Measurements from ENCODE around the gene ZBTB33.

ZBTB33 gene

DNA sequence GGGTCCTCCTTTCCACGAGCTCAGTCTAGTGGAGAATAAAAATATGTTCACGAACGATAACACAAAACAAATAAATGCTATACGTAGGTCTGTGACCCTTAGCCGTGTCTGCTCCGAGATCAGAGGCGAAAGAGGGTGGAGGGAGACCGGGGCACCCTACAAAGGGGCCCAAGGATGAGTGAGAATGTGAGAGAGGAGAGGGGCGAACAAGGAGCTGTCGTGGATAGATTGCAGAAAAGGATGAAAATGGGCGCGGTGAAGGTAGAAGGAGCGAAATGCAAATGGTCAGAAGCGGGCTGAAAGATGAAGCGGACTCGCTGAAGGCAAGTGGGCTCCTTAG, 6.2 kb upstream of the ZBTB33 start:
- Mint-ChIP-seq H3K9me3 (no peaks in the 10 kb centered on the region), H3K4me1 (ENCODE audit: low read depth) (peaks cover 11% of the 10 kb centered on the region), H3K27ac (peak overlapping the region; percentile 76), H3K4me3 (peak overlapping the region; percentile 98), H3K36me3 (ENCODE audit: low read depth) (peaks cover 1% of the 10 kb centered on the region), H3K27me3 (ENCODE audit: low read depth) (peaks cover 9% of the 10 kb centered on the region)
- no peak for DNase-seq (ENCODE audit: low spot score)

DNA sequence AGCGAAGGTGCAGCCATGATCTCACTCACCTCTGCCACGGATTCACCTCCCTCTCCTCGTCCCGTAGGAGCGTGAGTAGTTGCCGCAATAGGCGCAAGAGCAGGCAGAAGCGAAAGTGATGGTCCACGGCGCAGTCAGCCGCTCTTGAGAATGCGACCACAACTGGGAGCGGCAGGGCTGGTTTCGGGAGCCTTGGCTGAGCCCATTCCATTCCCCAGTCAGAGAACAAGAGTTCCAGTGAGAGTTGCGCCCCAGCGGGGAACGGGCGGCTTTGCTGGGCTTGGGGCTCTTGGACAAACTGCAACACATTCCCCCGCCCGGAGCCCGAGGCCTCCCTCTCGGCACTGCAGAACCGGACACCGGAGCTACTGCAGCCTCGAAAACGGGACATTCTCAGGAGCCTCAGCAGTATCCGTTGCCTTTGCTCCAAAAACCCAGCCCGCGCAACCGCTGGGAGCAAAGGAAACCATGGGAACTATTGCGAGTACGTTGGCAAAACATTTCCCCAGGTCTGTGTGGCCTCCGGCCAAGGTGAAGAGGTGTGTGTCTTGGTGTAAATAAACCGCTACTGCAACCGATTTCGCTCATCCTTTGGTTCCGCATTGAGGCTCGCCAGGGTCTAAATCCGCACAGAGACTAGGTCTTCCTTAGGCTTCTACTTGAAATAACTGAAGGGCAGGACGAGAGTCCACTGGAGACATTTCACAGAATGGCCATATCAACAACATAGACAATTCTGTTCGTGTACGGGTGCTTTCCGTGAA, 5.7 kb upstream of the ZBTB33 start:
- peak overlapping the region; percentile 98 for H3K4me3 Mint-ChIP-seq
- peak; percentile 39 for DNase-seq (ENCODE audit: low spot score)
- peaks cover 12% of the 10 kb centered on the region for H3K4me1 Mint-ChIP-seq (ENCODE audit: low read depth)
- peaks cover 1% of the 10 kb centered on the region for H3K36me3 Mint-ChIP-seq (ENCODE audit: low read depth)
- peaks cover 9% of the 10 kb centered on the region for H3K27me3 Mint-ChIP-seq (ENCODE audit: low read depth)
- peak overlapping the region; percentile 76 for H3K27ac Mint-ChIP-seq
- H3K9me3 Mint-ChIP-seq = no peaks in the 10 kb centered on the region

DNA sequence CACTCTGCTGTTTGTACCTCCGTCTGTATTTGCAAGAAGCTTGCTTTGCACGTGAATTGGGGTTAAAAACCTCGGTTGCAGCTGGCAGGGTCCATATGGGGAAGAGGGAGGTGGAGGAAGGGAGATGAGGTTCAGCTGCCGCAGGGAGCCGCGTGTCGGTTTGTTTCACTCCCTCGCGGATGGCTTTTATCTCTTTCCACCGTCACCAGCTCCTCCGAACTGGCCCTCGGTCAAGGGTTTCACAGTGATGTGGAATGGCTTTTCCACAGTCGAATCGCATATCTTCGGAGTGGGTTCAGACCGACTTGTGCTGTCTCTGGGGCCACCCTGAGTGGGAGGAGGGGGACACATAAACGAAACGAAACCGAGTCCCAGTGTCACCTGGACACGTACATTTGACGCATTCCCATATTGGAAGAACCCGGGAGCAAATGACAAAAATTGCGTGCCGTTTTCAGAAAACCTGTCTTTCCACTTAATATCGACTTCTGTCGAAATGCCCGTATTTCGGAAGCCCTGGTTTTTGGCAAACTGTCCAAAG, 929 bp downstream of the ZBTB33 start:
- Mint-ChIP-seq H3K27ac (peak overlapping the region; percentile 96), H3K27me3 (ENCODE audit: low read depth) (peaks cover 2% of the 10 kb centered on the region), H3K36me3 (ENCODE audit: low read depth) (peaks cover 26% of the 10 kb centered on the region), H3K4me3 (peak overlapping the region; percentile 94), H3K4me1 (ENCODE audit: low read depth) (peaks cover 11% of the 10 kb centered on the region), H3K9me3 (no peaks in the 10 kb centered on the region)
- peak; percentile 7 for DNase-seq (ENCODE audit: low spot score)

DNA sequence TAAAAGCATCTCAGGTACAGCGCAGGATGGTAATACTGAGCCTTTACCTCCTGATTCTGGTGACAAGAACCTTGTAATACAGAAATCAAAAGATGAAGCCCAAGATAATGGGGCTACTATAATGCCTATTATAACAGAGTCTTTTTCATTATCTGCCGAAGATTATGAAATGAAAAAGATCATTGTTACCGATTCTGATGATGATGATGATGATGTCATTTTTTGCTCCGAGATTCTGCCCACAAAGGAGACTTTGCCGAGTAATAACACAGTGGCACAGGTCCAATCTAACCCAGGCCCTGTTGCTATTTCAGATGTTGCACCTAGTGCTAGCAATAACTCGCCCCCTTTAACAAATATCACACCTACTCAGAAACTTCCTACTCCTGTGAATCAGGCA, 3.2 kb downstream of the ZBTB33 start:
- Mint-ChIP-seq H3K27ac (no peak overlapping the region), H3K4me3 (no peak overlapping the region)
- no peak for DNase-seq (ENCODE audit: low spot score)

DNA sequence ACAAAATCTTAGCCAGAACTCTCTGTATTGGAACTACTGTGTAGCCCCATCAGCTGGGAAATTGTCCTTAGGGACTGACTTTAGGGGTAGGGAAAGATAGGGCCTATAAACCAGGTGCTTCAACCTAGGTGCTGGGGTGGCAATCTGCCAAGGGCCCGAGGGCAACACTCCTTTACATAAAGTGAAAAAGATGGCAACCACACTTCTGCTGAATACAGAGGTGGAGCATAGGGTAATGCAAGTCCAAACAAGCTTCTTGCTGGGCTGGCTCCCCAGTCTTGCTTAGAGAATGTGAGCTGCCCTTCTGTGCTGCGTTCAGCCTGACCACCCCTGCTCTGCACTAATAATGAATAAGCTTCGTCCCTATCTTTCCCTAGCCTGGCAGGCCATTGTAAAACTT, 9.8 kb downstream of the ZBTB33 start:
- no peak for DNase-seq (ENCODE audit: low spot score)
- no peaks in the 10 kb centered on the region for H3K9me3 Mint-ChIP-seq
- H3K4me1 Mint-ChIP-seq (ENCODE audit: low read depth) = peaks cover 1% of the 10 kb centered on the region
- peaks cover 9% of the 10 kb centered on the region for H3K36me3 Mint-ChIP-seq (ENCODE audit: low read depth)
- H3K4me3 Mint-ChIP-seq = no peak overlapping the region
- H3K27me3 Mint-ChIP-seq (ENCODE audit: low read depth) = no peaks in the 10 kb centered on the region
- H3K27ac Mint-ChIP-seq = no peak overlapping the region

More for the DNA sequence above, 3.2 kb downstream of the ZBTB33 start:
- Mint-ChIP-seq H3K9me3 (no peaks in the 10 kb centered on the region), H3K27me3 (ENCODE audit: low read depth) (no peaks in the 10 kb centered on the region), H3K4me1 (ENCODE audit: low read depth) (peaks cover 11% of the 10 kb centered on the region), H3K36me3 (ENCODE audit: low read depth) (peaks cover 31% of the 10 kb centered on the region)

DNA sequence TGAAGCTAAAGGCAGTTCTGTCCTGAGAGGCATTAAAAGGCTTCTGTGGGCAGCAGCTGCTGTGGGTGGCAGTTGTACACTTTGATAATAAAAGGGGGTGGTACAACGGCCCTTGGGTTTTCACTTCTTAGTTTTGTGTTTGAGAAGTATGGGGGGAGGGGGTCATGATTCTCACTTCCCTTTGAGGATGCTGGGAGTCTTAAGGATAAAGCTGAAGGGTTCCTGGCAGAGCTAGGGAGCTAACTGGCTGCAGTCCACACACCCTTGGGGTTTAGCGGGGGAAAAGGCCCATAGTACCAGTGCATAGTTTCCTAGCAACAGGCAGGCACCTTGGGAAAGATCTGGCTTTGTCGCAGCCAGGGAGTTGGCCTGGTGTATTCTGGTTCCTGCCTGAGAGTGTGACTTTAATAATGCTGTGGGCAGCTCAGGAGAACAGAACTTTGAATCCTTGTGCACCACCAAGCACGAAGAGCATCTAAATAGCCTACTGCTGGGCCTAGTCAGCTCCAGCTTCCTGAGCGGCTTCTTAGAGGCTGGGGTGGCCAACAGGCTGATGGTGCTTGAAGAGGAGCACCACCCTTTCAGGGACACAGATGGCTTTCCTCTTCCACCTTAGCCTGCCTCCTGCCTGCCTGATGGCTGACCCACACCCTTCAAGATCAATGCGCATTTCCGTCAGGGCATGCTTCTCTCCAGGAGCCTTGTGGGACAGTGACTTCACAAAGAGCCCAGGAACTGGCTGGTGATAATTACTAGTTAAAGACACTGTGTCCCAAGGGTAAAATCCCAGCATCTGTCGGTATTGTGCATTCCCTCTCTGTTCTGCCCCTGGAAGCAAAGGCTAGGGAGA, 12.5 kb downstream of the ZBTB33 start:
- no peak overlapping the region for H3K4me3 Mint-ChIP-seq
- H3K36me3 Mint-ChIP-seq (ENCODE audit: low read depth) = no peaks in the 10 kb centered on the region
- no peaks in the 10 kb centered on the region for H3K27me3 Mint-ChIP-seq (ENCODE audit: low read depth)
- no peaks in the 10 kb centered on the region for H3K9me3 Mint-ChIP-seq
- DNase-seq (ENCODE audit: low spot score) = no peak
- no peaks in the 10 kb centered on the region for H3K4me1 Mint-ChIP-seq (ENCODE audit: low read depth)
- H3K27ac Mint-ChIP-seq = no peak overlapping the region

DNA sequence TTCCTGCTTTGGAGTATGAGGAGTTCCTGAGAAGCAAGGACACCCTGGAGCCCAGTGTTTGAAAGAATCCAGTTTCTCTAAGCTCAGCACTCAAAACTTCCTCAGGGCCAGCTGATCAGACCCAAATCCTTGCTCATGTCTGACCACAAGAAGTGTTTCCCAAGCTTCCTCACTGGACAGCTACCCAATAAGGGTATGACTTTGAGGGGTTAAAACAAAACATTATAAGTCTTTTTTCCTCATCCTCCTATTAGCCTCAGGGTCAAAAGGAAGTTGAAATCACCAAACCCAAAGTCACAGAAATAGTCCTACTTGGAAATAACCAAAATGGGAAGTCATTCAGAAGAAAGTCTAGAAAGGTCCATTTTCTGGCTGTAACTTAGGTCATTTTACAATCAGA, 13.7 kb downstream of the ZBTB33 start:
- Mint-ChIP-seq H3K27me3 (ENCODE audit: low read depth) (no peaks in the 10 kb centered on the region), H3K4me3 (no peak overlapping the region), H3K36me3 (ENCODE audit: low read depth) (no peaks in the 10 kb centered on the region), H3K27ac (no peak overlapping the region), H3K4me1 (ENCODE audit: low read depth) (no peaks in the 10 kb centered on the region), H3K9me3 (no peaks in the 10 kb centered on the region)
- no peak for DNase-seq (ENCODE audit: low spot score)

DNA sequence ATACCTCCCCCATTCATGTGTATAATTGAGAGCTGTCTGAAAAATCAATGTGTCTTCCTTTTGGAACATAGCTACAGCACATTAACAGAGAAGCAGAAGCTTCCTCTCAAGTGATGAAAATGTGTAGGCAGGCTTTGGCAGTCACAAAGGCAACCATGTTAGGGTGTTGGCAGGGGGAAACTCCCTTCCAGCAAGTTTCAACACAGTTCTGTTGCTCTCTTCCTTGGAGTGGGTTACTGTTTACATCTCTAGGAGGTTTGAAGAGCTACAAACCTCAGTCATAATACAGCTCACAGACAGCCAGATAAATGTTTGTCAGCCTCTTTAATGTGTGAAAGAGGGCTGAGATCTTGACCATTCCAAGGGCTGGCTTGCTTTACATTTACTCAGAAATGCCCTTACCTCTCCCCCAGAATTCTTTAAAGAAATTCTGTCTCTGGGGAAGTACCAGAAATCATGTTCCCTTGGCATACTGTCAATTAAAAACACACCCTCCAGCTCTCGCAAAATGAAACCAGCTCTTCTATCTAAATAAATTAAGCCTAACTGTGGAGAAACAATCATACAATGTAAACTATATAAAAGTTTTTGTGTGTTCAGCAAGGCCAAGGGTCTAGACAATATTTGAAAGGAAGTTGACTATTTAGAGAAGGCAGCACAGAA, 18.9 kb downstream of the ZBTB33 start:
- no peak overlapping the region for H3K4me3 Mint-ChIP-seq
- no peaks in the 10 kb centered on the region for H3K36me3 Mint-ChIP-seq (ENCODE audit: low read depth)
- no peaks in the 10 kb centered on the region for H3K9me3 Mint-ChIP-seq
- no peak overlapping the region for H3K27ac Mint-ChIP-seq
- H3K4me1 Mint-ChIP-seq (ENCODE audit: low read depth) = peaks cover 3% of the 10 kb centered on the region
- H3K27me3 Mint-ChIP-seq (ENCODE audit: low read depth) = no peaks in the 10 kb centered on the region
- no peak for DNase-seq (ENCODE audit: low spot score)

DNA sequence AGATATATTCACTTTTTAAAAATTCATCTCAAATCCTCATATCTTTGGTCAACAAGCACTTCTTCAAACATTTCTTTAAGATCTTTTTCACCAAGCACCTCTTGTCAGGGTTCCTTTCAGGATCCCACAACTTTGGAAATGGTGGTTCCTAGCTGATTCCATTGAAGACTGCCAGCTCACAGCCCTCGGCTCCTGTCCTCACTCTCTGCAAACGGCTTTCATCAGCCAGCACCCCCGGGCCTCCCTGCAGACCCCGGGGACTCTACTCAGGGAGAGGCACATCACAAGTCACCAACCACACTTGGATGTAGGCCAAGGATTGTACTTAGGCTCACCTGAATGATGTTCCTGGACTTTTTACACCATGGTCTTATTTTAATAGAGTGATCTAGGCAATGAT, 20.0 kb downstream of the ZBTB33 start:
- Mint-ChIP-seq H3K9me3 (no peaks in the 10 kb centered on the region), H3K36me3 (ENCODE audit: low read depth) (no peaks in the 10 kb centered on the region), H3K4me1 (ENCODE audit: low read depth) (peaks cover 3% of the 10 kb centered on the region), H3K27ac (no peak overlapping the region), H3K27me3 (ENCODE audit: low read depth) (peaks cover 4% of the 10 kb centered on the region), H3K4me3 (no peak overlapping the region)
- DNase-seq (ENCODE audit: low spot score) = no peak

DNA sequence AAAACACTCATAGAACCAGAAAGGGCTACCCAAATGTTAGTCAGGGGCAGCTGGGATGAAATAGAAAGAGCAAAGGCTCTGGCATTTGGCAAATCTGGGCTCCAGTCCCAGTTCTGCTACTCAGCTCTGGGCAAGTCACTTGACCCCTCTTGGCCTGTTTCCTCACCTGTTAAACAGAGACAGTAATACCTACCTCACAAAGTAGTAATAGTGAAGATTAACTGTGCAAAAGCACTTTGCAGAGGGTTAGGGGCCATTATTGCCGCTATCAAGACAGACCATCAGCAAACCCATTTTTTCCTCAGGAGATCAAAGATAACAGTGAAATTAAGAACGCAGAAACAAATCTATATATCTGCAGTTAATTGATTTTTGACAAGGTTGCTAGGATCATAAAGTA, 20.6 kb downstream of the ZBTB33 start:
- H3K4me1 Mint-ChIP-seq (ENCODE audit: low read depth) = peaks cover 3% of the 10 kb centered on the region
- H3K36me3 Mint-ChIP-seq (ENCODE audit: low read depth) = no peaks in the 10 kb centered on the region
- H3K27me3 Mint-ChIP-seq (ENCODE audit: low read depth) = peaks cover 7% of the 10 kb centered on the region
- no peak overlapping the region for H3K27ac Mint-ChIP-seq
- DNase-seq (ENCODE audit: low spot score) = no peak
- no peaks in the 10 kb centered on the region for H3K9me3 Mint-ChIP-seq
- H3K4me3 Mint-ChIP-seq = no peak overlapping the region

DNA sequence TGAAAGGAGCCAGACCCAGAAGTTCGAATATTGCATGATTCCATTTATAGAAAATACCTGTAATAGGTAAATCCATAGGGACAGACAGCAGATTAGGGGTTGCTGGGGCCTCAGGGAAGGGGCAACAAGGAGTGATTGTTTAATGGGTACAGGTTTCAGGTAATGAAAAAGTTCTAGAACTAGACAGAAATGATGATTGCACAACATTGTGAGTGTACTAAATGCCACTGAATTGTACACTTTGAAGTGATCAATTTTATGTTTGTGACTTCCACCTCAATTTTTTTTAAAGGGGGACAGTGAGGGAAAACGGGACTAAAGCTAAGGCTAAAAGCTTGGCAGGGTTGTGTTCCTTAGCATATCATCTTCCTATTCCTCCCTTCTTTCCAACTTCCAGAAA, 23.5 kb downstream of the ZBTB33 start:
- no peak overlapping the region for H3K4me3 Mint-ChIP-seq
- no peak overlapping the region for H3K27ac Mint-ChIP-seq
- H3K27me3 Mint-ChIP-seq (ENCODE audit: low read depth) = peaks cover 10% of the 10 kb centered on the region
- peaks cover 3% of the 10 kb centered on the region for H3K4me1 Mint-ChIP-seq (ENCODE audit: low read depth)
- DNase-seq (ENCODE audit: low spot score) = no peak
- no peaks in the 10 kb centered on the region for H3K36me3 Mint-ChIP-seq (ENCODE audit: low read depth)
- no peaks in the 10 kb centered on the region for H3K9me3 Mint-ChIP-seq

DNA sequence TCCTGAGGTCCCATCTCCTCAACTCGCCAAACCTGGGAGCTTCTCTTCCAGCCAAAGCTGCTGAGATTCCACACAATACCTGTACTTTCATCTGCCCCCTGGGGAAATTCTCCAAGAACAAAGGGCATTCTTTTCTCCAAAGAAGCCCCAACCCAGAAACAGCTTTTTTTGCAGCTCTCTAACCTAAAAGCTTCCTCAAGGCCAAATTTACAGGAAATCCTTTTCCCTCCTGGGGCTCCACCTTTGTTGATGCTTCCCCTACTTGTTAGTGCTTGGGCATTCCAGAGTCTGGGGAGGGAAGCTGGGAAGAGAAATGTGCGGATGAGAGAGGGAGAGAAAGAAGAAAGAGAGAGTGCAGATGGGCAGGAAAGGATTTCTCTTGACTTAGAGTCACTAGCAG, 24.3 kb downstream of the ZBTB33 start:
- no peak for DNase-seq (ENCODE audit: low spot score)
- Mint-ChIP-seq H3K27ac (no peak overlapping the region), H3K36me3 (ENCODE audit: low read depth) (no peaks in the 10 kb centered on the region), H3K27me3 (ENCODE audit: low read depth) (peaks cover 10% of the 10 kb centered on the region), H3K4me3 (no peak overlapping the region), H3K9me3 (no peaks in the 10 kb centered on the region), H3K4me1 (ENCODE audit: low read depth) (no peaks in the 10 kb centered on the region)

DNA sequence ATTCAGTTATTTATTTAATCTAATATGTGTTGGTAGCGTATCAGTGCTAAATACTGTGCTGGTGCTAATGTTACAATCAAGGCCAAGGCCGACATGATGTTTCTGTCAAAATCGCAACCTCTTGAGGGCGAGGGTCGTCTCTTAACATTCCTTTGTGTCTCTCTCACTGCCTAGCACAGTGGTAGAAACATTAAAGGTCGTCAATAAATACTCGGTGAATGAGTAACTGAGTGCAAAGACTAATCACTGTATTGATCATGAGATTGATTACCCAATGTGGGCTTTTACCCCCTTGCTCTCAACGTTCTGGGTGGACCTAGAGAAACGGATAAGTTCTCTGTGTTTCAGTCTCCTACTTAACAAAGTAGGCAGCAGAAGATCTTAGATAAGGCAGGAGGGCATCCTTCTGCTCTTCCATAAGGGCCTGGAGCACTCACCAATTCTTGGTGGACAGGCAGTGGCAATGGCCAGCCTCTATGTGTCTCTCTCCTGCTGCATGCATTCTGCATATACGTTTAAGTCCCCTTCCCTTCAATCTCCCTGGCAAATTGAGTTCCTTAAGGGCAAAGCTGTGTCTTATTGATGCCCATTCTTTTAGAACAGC, 30.5 kb downstream of the ZBTB33 start:
- DNase-seq (ENCODE audit: low spot score) = no peak
- Mint-ChIP-seq H3K27me3 (ENCODE audit: low read depth) (peaks cover 14% of the 10 kb centered on the region), H3K27ac (no peak overlapping the region), H3K4me3 (no peak overlapping the region), H3K9me3 (no peaks in the 10 kb centered on the region), H3K36me3 (ENCODE audit: low read depth) (no peaks in the 10 kb centered on the region), H3K4me1 (ENCODE audit: low read depth) (no peaks in the 10 kb centered on the region)

DNA sequence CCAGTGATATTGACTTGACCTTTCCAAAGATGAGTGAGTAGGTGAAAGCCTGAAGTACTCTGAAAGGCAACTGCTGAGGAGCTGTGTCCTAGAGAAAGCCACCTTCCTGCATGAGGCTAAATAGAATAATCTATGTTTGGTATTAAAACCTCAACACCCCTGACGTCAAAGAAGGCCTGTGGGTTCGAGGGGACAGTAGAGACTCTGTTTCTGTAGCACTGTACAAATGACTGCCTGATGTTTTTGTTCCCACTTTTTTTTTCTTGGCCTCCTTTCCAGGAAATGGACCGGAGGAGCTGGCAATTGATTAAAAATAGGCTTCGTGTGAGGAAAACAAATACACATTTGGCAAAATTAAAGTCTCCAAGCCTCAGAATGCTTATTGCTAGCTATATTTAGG, 31.1 kb downstream of the ZBTB33 start:
- DNase-seq (ENCODE audit: low spot score) = no peak
- no peaks in the 10 kb centered on the region for H3K4me1 Mint-ChIP-seq (ENCODE audit: low read depth)
- no peaks in the 10 kb centered on the region for H3K36me3 Mint-ChIP-seq (ENCODE audit: low read depth)
- no peaks in the 10 kb centered on the region for H3K9me3 Mint-ChIP-seq
- H3K27ac Mint-ChIP-seq = no peak overlapping the region
- H3K4me3 Mint-ChIP-seq = no peak overlapping the region
- H3K27me3 Mint-ChIP-seq (ENCODE audit: low read depth) = peaks cover 13% of the 10 kb centered on the region
